ENCODE data around the gene JSRP1.

Gene JSRP1

GRCh38 chr19:2261438-2262172 is 5.4 kb upstream of the JSRP1 start:
- TF ChIP-seq RAD21 (IDR thresholded peaks at IDR 0.05; ENCODE audit: low read depth) (peak; percentile 46; the same call in 1 of the 2 replicates), TAF1 (IDR thresholded peaks at IDR 0.05; ENCODE audit: low read depth) (no peak), YY1 (IDR thresholded peaks at IDR 0.05; ENCODE audit: low read depth) (0 out of 2 replicates have a peak, but pooled peaks have one; percentile 53)

- TF ChIP-seq EP300 (IDR thresholded peaks at IDR 0.05; ENCODE audit: borderline replicate concordance): no peak
- TF ChIP-seq FOXM1 (IDR thresholded peaks at IDR 0.05; ENCODE audit: borderline replicate concordance, low read depth): no peak
- TF ChIP-seq RAD21 (IDR thresholded peaks at IDR 0.05; ENCODE audit: low read depth): no peak
- TF ChIP-seq NFIC (IDR thresholded peaks at IDR 0.05): no peak
- no peak for TF ChIP-seq EGR1 (IDR thresholded peaks at IDR 0.05)
- TF ChIP-seq, protein P1, sequence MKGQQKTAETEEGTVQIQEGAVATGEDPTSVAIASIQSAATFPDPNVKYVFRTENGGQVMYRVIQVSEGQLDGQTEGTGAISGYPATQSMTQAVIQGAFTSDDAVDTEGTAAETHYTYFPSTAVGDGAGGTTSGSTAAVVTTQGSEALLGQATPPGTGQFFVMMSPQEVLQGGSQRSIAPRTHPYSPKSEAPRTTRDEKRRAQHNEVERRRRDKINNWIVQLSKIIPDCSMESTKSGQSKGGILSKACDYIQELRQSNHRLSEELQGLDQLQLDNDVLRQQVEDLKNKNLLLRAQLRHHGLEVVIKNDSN (IDR thresholded peaks at IDR 0.05): no peak
- TF ChIP-seq ZBTB7A (IDR thresholded peaks at IDR 0.05; ENCODE audit: low read depth): no peak
- no peak for TF ChIP-seq CEBPB (IDR thresholded peaks at IDR 0.05)
- TF ChIP-seq TEAD4 (IDR thresholded peaks at IDR 0.05): no peak
- no peak for TF ChIP-seq TAF1 (IDR thresholded peaks at IDR 0.05; ENCODE audit: low read depth)
- no peak for TF ChIP-seq YY1 (IDR thresholded peaks at IDR 0.05; ENCODE audit: low read depth)
- TF ChIP-seq, protein P2, sequence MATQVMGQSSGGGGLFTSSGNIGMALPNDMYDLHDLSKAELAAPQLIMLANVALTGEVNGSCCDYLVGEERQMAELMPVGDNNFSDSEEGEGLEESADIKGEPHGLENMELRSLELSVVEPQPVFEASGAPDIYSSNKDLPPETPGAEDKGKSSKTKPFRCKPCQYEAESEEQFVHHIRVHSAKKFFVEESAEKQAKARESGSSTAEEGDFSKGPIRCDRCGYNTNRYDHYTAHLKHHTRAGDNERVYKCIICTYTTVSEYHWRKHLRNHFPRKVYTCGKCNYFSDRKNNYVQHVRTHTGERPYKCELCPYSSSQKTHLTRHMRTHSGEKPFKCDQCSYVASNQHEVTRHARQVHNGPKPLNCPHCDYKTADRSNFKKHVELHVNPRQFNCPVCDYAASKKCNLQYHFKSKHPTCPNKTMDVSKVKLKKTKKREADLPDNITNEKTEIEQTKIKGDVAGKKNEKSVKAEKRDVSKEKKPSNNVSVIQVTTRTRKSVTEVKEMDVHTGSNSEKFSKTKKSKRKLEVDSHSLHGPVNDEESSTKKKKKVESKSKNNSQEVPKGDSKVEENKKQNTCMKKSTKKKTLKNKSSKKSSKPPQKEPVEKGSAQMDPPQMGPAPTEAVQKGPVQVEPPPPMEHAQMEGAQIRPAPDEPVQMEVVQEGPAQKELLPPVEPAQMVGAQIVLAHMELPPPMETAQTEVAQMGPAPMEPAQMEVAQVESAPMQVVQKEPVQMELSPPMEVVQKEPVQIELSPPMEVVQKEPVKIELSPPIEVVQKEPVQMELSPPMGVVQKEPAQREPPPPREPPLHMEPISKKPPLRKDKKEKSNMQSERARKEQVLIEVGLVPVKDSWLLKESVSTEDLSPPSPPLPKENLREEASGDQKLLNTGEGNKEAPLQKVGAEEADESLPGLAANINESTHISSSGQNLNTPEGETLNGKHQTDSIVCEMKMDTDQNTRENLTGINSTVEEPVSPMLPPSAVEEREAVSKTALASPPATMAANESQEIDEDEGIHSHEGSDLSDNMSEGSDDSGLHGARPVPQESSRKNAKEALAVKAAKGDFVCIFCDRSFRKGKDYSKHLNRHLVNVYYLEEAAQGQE (IDR thresholded peaks at IDR 0.05; ENCODE audit: low read depth): no peak
- TF ChIP-seq TCF12 (IDR thresholded peaks at IDR 0.05; ENCODE audit: low read depth): no peak
- TF ChIP-seq, protein P3, sequence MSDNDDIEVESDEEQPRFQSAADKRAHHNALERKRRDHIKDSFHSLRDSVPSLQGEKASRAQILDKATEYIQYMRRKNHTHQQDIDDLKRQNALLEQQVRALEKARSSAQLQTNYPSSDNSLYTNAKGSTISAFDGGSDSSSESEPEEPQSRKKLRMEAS (IDR thresholded peaks at IDR 0.05): no peak
- TF ChIP-seq CREB1 (IDR thresholded peaks at IDR 0.05; ENCODE audit: low read depth): no peak
Measured at GRCh38 chr19:2260341-2260805, 4.2 kb upstream of the JSRP1 start.

DNA sequence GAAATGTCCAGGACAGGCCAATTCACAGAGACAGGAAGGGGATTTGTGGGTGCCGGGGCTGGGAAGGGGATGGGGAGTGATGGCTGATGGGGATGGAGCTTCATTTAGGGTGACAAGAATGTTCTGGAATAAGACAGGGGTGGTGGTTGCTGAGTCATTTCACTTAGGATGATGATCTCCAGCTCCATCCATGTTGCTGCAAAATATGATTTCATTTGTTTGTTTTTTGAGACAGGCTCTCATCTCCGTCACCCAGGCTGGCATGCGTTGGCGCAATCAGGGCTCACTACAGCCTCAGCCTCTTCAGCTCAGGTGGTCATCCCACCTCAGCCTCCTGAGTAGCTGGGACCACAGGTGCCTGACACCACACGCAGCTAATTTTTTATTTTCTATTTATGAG is 3.1 kb upstream of the JSRP1 start:
- TF ChIP-seq YY1 (IDR thresholded peaks at IDR 0.05; ENCODE audit: low read depth): no peak
- TF ChIP-seq EGR1 (IDR thresholded peaks at IDR 0.05): no peak
- TF ChIP-seq, protein P3 (IDR thresholded peaks at IDR 0.05): no peak
- no peak for TF ChIP-seq EP300 (IDR thresholded peaks at IDR 0.05; ENCODE audit: borderline replicate concordance)
- no peak for TF ChIP-seq TCF12 (IDR thresholded peaks at IDR 0.05; ENCODE audit: low read depth)
- no peak for TF ChIP-seq TAF1 (IDR thresholded peaks at IDR 0.05; ENCODE audit: low read depth)
- TF ChIP-seq CREB1 (IDR thresholded peaks at IDR 0.05; ENCODE audit: low read depth): no peak
- no peak for TF ChIP-seq NFIC (IDR thresholded peaks at IDR 0.05)
- no peak for TF ChIP-seq CEBPB (IDR thresholded peaks at IDR 0.05)
- TF ChIP-seq TEAD4 (IDR thresholded peaks at IDR 0.05): no peak
- TF ChIP-seq, protein P1 (IDR thresholded peaks at IDR 0.05): no peak
- no peak for TF ChIP-seq FOXM1 (IDR thresholded peaks at IDR 0.05; ENCODE audit: borderline replicate concordance, low read depth)
- TF ChIP-seq, protein P2 (IDR thresholded peaks at IDR 0.05; ENCODE audit: low read depth): no peak
- TF ChIP-seq RAD21 (IDR thresholded peaks at IDR 0.05; ENCODE audit: low read depth): no peak

DNA sequence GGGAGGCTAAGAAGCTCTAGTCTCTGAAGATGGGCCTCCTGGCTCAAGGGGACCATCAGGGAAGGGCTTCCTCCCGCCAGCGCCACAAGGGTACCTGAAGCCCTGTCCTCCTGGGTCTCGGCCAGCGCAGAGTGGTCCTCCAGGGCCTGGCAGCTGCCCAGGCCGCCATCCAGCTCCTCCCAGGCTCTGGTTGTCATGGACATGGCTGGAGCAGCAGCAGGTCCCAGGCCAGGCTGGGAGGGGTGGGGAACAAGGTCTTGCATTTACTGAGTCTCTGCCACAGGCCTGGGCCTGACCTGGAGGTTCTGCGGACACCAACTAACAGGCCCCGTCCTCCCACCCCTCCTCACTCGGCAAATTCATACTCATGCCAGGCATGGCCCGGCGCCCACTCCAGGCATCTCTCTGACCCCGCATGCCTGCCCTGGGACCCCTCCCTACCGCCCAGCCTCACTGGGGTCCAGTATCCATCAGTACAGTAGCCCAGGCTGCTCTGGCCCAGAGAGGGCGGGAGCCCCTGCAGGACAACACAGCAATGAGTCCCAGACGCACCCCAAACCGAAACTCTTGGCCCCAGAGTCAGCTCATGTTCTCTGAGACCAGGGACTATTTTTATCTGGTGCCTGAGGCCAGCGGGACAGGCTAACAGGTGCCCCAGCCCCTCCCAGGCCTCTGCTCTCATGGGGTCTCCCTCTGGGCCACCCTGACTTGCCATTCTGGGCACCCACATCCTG is 938 bp downstream of the JSRP1 start:
- TF ChIP-seq TCF12 (IDR thresholded peaks at IDR 0.05; ENCODE audit: low read depth): no peak
- TF ChIP-seq, protein P2 (IDR thresholded peaks at IDR 0.05; ENCODE audit: low read depth): no peak
- TF ChIP-seq TAF1 (IDR thresholded peaks at IDR 0.05; ENCODE audit: low read depth): no peak
- no peak for TF ChIP-seq CEBPB (IDR thresholded peaks at IDR 0.05)
- no peak for TF ChIP-seq YY1 (IDR thresholded peaks at IDR 0.05; ENCODE audit: low read depth)
- no peak for TF ChIP-seq TEAD4 (IDR thresholded peaks at IDR 0.05)

All from Ishikawa (cell line).